ENCODE measurements around the gene AK1.

Gene AK1

DNA sequence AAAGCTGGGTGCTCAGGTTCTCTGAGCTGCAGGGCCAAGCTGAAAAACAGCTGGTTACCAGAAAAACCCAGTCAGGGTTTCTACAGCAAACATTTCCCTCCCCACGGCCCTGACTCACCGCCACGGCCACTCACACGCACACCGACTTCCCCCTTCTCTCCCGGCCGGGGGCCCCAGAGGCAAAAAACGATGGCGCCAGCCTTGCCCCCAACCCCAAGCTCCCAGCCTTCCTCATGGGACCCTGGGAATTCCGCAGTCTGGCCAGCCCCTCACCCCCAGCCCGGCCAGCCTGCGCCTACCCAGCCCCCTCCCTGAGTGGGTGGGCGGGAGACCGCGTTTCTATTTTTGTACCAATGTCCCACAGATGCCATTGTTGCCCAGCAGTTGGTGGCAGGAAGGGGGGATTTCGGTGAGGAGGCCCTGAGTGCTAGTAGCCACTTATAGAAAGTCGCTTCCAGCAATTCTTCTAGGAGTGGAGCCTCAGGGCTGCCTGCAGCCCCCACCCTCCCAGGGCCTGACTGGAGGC lies 41.4 kb downstream of the AK1 start:
- H3K4me3 ChIP-seq (ENCODE audit: low read length), result no peak overlapping the region
- no peak for DNase-seq (ENCODE audit: low read depth)
- TF ChIP-seq, protein P1, sequence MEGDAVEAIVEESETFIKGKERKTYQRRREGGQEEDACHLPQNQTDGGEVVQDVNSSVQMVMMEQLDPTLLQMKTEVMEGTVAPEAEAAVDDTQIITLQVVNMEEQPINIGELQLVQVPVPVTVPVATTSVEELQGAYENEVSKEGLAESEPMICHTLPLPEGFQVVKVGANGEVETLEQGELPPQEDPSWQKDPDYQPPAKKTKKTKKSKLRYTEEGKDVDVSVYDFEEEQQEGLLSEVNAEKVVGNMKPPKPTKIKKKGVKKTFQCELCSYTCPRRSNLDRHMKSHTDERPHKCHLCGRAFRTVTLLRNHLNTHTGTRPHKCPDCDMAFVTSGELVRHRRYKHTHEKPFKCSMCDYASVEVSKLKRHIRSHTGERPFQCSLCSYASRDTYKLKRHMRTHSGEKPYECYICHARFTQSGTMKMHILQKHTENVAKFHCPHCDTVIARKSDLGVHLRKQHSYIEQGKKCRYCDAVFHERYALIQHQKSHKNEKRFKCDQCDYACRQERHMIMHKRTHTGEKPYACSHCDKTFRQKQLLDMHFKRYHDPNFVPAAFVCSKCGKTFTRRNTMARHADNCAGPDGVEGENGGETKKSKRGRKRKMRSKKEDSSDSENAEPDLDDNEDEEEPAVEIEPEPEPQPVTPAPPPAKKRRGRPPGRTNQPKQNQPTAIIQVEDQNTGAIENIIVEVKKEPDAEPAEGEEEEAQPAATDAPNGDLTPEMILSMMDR (IDR thresholded peaks at IDR 0.05; ENCODE audit: insufficient read depth, low read depth, low read length, missing control alignments), result no peak

DNA sequence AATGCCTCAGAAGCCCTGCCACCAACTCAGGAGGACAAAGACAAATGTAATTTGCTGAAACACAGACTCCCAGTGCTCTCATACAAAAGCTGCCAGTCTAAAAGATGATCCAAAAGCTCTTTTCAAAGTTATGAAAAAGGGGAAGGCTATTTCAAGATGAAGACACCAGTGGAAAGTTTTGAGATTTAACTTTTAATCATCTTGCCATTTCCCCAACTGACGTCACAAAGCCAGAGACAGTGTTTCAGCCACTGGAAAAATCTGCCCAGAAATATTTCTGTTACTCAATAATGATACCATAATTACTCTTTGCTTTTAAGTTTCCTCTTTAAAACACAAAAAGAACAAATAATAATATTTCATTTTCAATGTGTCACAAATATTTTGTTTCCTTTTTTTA lies 43.9 kb downstream of the AK1 start:
- DNase-seq (ENCODE audit: low read depth), result no peak
- TF ChIP-seq, protein P1 (IDR thresholded peaks at IDR 0.05; ENCODE audit: insufficient read depth, low read depth, low read length, missing control alignments), result no peak
- no peak overlapping the region for H3K4me3 ChIP-seq (ENCODE audit: low read length)

DNA sequence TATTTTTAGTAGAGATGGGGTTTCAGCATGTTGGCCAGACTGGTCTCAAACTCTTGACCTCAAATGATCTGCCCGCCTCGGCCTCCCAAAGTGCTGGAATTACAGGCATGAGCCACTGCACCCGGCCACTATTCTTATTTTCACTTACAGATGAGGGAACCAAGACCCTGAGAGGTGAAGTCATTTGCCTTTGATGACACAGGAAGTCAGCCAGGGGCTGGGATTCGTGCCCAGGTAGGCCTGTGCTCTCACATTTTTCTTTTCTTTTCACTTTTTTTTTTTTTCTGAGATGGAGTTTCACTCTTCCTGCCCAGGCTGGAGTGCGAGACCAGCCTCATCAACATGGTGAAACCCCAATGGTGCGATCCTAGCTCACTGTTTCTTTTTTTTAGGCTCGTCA lies 45.2 kb downstream of the AK1 start:
- no peak for DNase-seq (ENCODE audit: low read depth)
- H3K4me3 ChIP-seq (ENCODE audit: low read length), result no peak overlapping the region
- TF ChIP-seq, protein P1 (IDR thresholded peaks at IDR 0.05; ENCODE audit: insufficient read depth, low read depth, low read length, missing control alignments), result no peak

GRCh38 chr9:127829205-127829906 lies 48.1 kb downstream of the AK1 start:
- no peak for DNase-seq (ENCODE audit: low read depth)
- TF ChIP-seq, protein P1 (IDR thresholded peaks at IDR 0.05; ENCODE audit: insufficient read depth, low read depth, low read length, missing control alignments), result no peak

GRCh38 chr9:127828262-127829031 lies 49.0 kb downstream of the AK1 start:
- DNase-seq (ENCODE audit: low read depth), result peak; percentile 40
- H3K4me3 ChIP-seq (ENCODE audit: low read length), result no peak overlapping the region
- TF ChIP-seq, protein P1 (IDR thresholded peaks at IDR 0.05; ENCODE audit: insufficient read depth, low read depth, low read length, missing control alignments), result no peak

More at GRCh38 chr9:127829205-127829906, 48.1 kb downstream of the AK1 start:
- no peak overlapping the region for H3K4me3 ChIP-seq (ENCODE audit: low read length)

DNA sequence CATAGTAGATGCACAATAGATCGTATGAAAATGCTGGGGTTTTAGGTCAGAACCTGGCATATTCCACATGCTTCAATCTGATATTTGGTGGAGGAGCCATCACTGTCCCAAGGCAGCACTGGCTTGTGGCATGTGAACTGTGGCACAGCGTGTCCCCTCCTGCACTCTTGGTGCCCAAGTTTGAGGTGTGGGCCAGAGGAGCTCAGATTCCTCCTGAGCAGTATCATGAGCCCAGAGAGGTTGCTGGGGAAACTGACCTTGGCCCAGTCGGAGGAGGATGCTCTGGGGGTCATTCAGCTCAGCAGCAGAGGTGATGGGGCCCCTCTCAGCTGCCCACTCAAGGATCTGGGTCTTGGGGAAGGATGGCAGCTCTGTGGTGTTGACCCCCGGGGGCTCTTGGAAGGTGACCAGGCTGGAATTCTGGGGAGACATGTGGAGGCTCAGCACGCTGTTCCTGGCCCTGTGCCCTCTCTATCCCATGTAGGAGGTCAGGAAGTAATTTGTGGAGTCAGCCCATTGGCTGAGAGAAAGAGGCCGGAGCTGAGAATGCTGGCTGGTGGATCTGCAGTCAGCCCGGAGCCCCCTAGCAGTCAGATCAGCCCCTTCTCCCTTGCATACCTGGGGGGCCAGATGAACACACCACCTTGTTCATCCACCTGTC lies 51.1 kb downstream of the AK1 start:
- TF ChIP-seq, protein P1 (IDR thresholded peaks at IDR 0.05; ENCODE audit: insufficient read depth, low read depth, low read length, missing control alignments), result no peak
- DNase-seq (ENCODE audit: low read depth), result no peak
- no peak overlapping the region for H3K4me3 ChIP-seq (ENCODE audit: low read length)

Data from epithelial cell of esophagus (primary cell).